Esophagus squamous epithelium (tissue), 4 donors: ENCODE measurements around the gene SH3GL1.

Experiments used
- CTCF ChIP-seq, 6 experiments: fragments of 450-650 bp in 4 of 6; fragments of 200-600 bp in 2 of 6; sonication (generic) in 2 of 6; IDR thresholded peaks; one replicate each; pipeline ENCODE4 v1.5.1; 2016 to 2019; ENCODE audit warnings: antibody characterized with exemption in 6 of 6, mild to moderate bottlenecking in 4 of 6, moderate library complexity in 4 of 6
- POLR2A ChIP-seq, 4 donors: fragments of 450-650 bp; IDR thresholded peaks; one replicate each; pipeline ENCODE4 v1.6.1; 2017; ENCODE audit warnings: antibody characterized with exemption in 4 of 4, mild to moderate bottlenecking in 4 of 4, moderate library complexity in 3 of 4

GRCh38 chr19:4316956-4317355 is 83.4 kb downstream of the SH3GL1 start:
- TF ChIP-seq CTCF (IDR thresholded peaks at IDR 0.05) (no peak), POLR2A (IDR thresholded peaks at IDR 0.05) (no peak)
